ENCODE results near the gene CNTNAP2.
"Not testable (repeated sequence)": the region's sequence is repeated elsewhere in the genome, so short reads cannot be mapped to it uniquely, and the experiment has no call there.

Gene CNTNAP2

DNA sequence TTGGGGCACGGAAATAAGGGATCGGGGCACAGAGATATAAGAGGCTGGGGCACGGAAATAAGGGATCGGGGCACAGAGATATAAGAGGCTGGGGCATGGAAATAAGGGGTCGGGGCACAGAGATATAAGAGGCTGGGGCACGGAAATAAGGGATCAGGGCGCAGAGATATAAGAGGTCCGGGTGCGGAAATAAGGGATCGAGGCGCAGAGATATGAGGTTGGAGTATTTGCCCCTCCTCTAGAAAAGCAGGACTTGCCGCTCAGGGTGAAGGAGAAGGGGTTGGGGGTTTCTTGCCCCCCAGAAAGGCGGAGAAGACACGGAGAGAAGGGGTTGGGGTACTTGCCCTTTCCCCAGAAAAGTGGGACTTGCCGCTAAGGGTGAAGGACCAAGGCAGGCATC, 131.4 kb downstream of the CNTNAP2 start:
- not testable (repeated sequence) for H3K27ac ChIP-seq (ENCODE audit: low read depth, low read length); H3K36me3 ChIP-seq (ENCODE audit: control insufficient read depth, insufficient read depth, low read length); H3K4me3 ChIP-seq (ENCODE audit: low read length); H3K4me1 ChIP-seq (ENCODE audit: control insufficient read depth, insufficient read depth, low read length); H3K9ac ChIP-seq (ENCODE audit: low read length); H3K27me3 ChIP-seq (ENCODE audit: control insufficient read depth, insufficient read depth, low read length)

DNA sequence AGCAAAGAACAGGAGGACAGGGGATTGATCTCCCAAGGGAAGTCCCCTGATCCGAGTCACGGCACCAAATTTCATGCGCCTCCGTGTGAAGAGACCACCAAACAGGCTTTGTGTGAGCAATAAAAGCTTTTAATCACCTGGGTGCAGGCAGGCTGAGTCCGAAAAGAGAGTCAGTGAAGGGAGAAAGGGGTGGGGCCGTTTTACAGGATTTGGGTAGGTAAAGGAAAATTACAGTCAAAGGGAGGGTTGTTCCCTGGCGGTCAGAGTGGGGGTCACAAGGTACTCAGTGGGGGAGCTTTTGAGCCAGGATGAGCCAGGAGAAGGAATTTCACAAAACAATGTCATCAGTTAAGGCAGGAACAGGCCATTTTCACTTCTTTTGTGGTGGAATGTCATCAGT, 132.1 kb downstream of the CNTNAP2 start:
- H3K36me3 ChIP-seq (ENCODE audit: control insufficient read depth, insufficient read depth, low read length); H3K4me1 ChIP-seq (ENCODE audit: control insufficient read depth, insufficient read depth, low read length); H3K4me3 ChIP-seq (ENCODE audit: low read length): not testable (repeated sequence)

DNA sequence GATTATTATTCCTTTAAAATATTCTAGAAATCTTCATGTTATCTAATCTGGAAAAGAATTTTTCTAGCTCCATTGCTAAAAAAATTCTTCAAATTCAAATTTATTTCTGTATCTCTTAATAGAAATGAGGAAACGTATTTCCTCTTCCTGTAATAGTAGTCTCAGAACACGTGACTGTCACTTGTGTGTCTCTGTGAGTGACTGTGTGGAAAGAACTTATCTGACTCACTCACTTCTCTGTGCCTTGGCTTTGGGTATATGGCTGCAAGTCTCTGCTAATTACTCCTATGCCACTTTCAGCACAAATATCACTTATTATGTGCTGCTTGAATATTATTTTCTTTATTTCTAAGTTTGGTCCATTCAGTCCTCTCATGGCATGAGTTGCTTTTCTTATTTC, 132.7 kb downstream of the CNTNAP2 start:
- H3K9ac ChIP-seq (ENCODE audit: low read length) = no peak overlapping the region
- no peaks in the 10 kb centered on the region for H3K4me1 ChIP-seq (ENCODE audit: control insufficient read depth, insufficient read depth, low read length)
- no peaks in the 10 kb centered on the region for H3K27me3 ChIP-seq (ENCODE audit: control insufficient read depth, insufficient read depth, low read length)
- no peaks in the 10 kb centered on the region for H3K36me3 ChIP-seq (ENCODE audit: control insufficient read depth, insufficient read depth, low read length)
- no peak overlapping the region for H3K4me3 ChIP-seq (ENCODE audit: low read length)
- no peak overlapping the region for H3K27ac ChIP-seq (ENCODE audit: low read depth, low read length)

More for the DNA sequence above, 132.1 kb downstream of the CNTNAP2 start:
- H3K27me3 ChIP-seq (ENCODE audit: control insufficient read depth, insufficient read depth, low read length); H3K27ac ChIP-seq (ENCODE audit: low read depth, low read length); H3K9ac ChIP-seq (ENCODE audit: low read length): not testable (repeated sequence)

DNA sequence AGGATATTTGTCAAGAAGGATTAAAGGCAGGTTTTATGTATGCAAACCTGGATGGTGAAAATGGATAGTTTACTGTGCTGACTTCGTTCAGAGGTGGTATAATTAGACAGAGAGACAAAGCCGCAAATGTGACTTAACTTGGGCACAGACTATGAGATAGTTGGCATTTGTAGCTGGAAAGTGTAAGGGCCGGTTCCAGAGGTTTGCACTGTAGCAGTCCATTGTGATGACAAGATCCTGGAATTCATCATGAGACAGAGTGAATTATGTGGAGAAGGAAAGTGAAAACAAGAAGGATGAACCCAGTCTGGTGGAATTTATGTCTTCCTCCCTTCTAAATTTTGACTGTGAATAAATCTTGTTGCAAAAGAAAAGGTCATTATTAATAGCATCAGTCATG, 139.0 kb downstream of the CNTNAP2 start:
- no peaks in the 10 kb centered on the region for H3K4me1 ChIP-seq (ENCODE audit: control insufficient read depth, insufficient read depth, low read length)
- no peak overlapping the region for H3K9ac ChIP-seq (ENCODE audit: low read length)
- H3K27me3 ChIP-seq (ENCODE audit: control insufficient read depth, insufficient read depth, low read length) = no peaks in the 10 kb centered on the region

DNA sequence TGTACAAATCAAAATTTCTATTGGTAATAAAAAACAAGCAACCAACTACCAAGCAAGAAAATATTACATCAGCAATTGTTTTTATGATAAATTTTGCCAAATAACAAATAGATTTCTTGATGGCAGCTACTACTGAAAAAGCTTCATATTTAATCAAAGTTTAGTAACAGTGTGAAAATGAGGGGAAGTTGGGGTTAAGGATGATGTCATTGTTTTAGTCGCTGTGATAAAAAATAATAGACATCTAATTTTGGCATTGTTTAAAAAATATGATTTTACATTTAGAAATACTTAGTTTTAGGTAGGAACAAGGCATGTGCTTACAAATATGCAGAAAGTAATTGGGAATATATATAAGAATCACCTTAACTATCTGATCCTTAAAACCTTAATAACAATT, 145.9 kb downstream of the CNTNAP2 start:
- no peaks in the 10 kb centered on the region for H3K36me3 ChIP-seq (ENCODE audit: control insufficient read depth, insufficient read depth, low read length)
- no peak overlapping the region for H3K4me3 ChIP-seq (ENCODE audit: low read length)
- no peaks in the 10 kb centered on the region for H3K4me1 ChIP-seq (ENCODE audit: control insufficient read depth, insufficient read depth, low read length)
- H3K9ac ChIP-seq (ENCODE audit: low read length) = no peak overlapping the region
- H3K27ac ChIP-seq (ENCODE audit: low read depth, low read length) = no peak overlapping the region
- no peaks in the 10 kb centered on the region for H3K27me3 ChIP-seq (ENCODE audit: control insufficient read depth, insufficient read depth, low read length)

More for the DNA sequence above, 139.0 kb downstream of the CNTNAP2 start:
- no peak overlapping the region for H3K4me3 ChIP-seq (ENCODE audit: low read length)
- no peak overlapping the region for H3K27ac ChIP-seq (ENCODE audit: low read depth, low read length)
- H3K36me3 ChIP-seq (ENCODE audit: control insufficient read depth, insufficient read depth, low read length) = no peaks in the 10 kb centered on the region

DNA sequence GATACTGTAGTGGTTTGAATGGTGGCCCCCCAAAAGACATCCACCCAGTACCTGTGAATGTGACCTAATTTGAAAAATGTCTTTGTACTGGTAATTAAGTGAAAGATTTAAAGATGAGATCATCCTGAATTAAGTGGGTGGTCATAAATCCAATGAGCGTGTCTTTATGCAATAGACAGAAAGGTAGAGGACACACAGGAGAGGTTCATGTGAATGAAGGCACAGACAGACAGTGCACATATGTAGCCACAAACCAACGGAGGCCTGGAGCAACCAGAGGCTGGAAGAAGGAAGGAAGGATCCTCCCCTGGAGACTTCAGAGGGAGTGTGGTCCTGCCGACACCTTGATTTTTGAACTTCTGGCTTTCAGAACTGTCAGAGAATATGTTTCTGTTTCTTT, 160.3 kb downstream of the CNTNAP2 start:
- H3K27me3 ChIP-seq (ENCODE audit: control insufficient read depth, insufficient read depth, low read length) = no peaks in the 10 kb centered on the region
- no peaks in the 10 kb centered on the region for H3K4me1 ChIP-seq (ENCODE audit: control insufficient read depth, insufficient read depth, low read length)
- H3K36me3 ChIP-seq (ENCODE audit: control insufficient read depth, insufficient read depth, low read length) = no peaks in the 10 kb centered on the region
- no peak overlapping the region for H3K4me3 ChIP-seq (ENCODE audit: low read length)
- no peak overlapping the region for H3K9ac ChIP-seq (ENCODE audit: low read length)
- H3K27ac ChIP-seq (ENCODE audit: low read depth, low read length) = no peak overlapping the region

DNA sequence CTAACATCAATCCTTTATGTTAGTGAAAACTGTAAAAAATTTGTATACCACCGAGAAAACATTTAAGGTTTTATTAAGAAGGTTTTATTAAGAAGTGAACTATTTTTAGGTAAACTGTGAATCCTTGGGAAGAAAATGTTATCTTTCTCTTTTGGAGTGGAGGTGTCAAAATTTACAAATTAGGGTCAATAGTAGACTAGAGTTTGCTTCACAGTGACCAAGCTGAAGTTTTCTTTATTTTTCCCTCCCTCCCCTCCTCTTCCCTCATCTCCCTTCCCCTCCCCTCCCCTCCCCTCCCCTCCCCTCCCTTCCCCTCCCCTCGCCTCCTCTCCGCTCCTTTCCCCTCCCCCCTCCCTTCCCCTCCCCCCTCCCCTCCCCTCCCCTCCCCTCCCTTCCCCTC, 168.8 kb downstream of the CNTNAP2 start:
- H3K27me3 ChIP-seq (ENCODE audit: control insufficient read depth, insufficient read depth, low read length) = no peaks in the 10 kb centered on the region
- H3K4me3 ChIP-seq (ENCODE audit: low read length) = no peak overlapping the region
- no peaks in the 10 kb centered on the region for H3K36me3 ChIP-seq (ENCODE audit: control insufficient read depth, insufficient read depth, low read length)
- no peak overlapping the region for H3K9ac ChIP-seq (ENCODE audit: low read length)
- H3K27ac ChIP-seq (ENCODE audit: low read depth, low read length) = no peak overlapping the region
- no peaks in the 10 kb centered on the region for H3K4me1 ChIP-seq (ENCODE audit: control insufficient read depth, insufficient read depth, low read length)

DNA sequence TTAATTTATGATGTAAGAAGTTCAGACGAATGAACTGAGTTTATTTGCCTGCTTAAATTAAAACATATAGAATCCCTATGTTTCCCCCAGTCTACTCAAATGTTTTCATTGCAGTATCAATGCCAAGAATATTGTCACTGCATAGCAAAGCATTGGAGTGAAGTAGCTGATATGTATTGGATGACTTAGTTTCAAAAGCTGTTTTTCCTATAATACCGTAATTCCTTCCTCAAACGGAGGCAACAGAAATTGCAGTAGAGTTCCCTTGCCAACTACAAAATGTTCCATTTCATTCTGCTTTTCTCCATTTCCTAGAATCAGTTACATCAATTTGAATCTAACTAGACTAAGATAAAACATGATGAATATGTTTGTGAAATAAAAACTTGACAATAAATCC, 174.1 kb downstream of the CNTNAP2 start:
- no peaks in the 10 kb centered on the region for H3K36me3 ChIP-seq (ENCODE audit: control insufficient read depth, insufficient read depth, low read length)
- H3K9ac ChIP-seq (ENCODE audit: low read length) = no peak overlapping the region
- H3K4me3 ChIP-seq (ENCODE audit: low read length) = no peak overlapping the region
- no peaks in the 10 kb centered on the region for H3K4me1 ChIP-seq (ENCODE audit: control insufficient read depth, insufficient read depth, low read length)
- H3K27me3 ChIP-seq (ENCODE audit: control insufficient read depth, insufficient read depth, low read length) = no peaks in the 10 kb centered on the region
- no peak overlapping the region for H3K27ac ChIP-seq (ENCODE audit: low read depth, low read length)

DNA sequence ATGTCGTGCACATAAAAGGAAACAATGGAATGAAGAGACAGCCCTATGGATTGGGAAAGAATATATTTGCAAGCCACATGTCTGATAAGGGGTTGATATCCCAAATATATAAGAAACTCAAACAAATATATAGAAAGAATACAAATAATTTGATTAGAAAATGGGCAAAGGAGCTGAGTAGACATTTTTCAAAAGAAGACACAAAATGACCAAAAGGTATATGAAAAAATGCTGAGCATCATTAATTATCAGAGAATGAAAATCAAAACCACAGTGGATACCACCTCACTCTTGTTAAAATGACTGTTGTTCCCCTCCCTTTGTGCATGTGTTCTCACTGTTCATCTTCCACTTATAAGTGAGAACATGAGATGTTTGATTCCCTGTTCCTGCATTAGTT, 175.3 kb downstream of the CNTNAP2 start:
- Histone ChIP-seq H3K27ac (ENCODE audit: low read depth, low read length) (no peak overlapping the region), H3K9ac (ENCODE audit: low read length) (no peak overlapping the region), H3K4me3 (ENCODE audit: low read length) (no peak overlapping the region), H3K4me1 (ENCODE audit: control insufficient read depth, insufficient read depth, low read length) (no peaks in the 10 kb centered on the region), H3K36me3 (ENCODE audit: control insufficient read depth, insufficient read depth, low read length) (no peaks in the 10 kb centered on the region), H3K27me3 (ENCODE audit: control insufficient read depth, insufficient read depth, low read length) (no peaks in the 10 kb centered on the region)

DNA sequence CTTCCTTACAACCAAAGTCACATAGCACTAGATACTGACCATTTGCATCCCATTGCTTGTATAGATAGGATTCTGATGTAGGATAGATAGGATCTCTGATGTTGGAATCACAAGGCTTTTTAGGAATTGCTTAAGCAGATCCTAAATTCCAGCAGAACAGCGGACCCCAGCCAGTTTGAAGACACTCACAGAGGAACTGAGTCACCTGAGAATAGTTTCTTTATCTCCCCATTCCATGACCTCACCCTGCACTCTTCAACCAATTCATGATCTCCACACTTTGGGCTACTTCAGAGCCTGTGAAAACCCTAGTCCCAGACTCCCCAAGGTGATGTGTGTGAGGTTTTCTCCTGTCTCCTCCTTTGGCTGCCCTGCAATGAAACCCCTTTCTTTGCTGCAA, 179.4 kb downstream of the CNTNAP2 start:
- H3K36me3 ChIP-seq (ENCODE audit: control insufficient read depth, insufficient read depth, low read length) = no peaks in the 10 kb centered on the region
- H3K4me1 ChIP-seq (ENCODE audit: control insufficient read depth, insufficient read depth, low read length) = no peaks in the 10 kb centered on the region
- no peak overlapping the region for H3K4me3 ChIP-seq (ENCODE audit: low read length)
- no peak overlapping the region for H3K27ac ChIP-seq (ENCODE audit: low read depth, low read length)
- no peak overlapping the region for H3K9ac ChIP-seq (ENCODE audit: low read length)
- H3K27me3 ChIP-seq (ENCODE audit: control insufficient read depth, insufficient read depth, low read length) = no peaks in the 10 kb centered on the region

DNA sequence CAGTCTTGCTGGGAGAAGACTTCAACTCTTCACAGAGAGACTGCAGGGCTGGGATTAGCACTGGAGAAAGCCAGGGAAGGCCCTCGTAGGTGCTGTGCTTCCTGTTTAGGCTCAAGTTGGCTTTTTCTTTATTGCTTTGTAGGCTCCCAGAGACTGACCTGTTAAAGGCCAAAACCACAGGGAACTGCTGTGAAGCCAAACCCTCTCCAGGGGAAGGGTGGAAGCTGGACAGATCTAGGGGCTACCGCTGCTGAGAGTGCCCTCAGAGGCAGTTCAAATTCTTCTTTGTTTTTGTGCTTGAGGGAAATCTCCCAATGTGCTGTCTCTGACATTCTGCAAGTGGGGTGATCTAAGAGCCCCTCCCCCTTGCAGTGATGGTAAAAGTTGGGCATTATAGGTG, 198.4 kb downstream of the CNTNAP2 start:
- no peaks in the 10 kb centered on the region for H3K4me1 ChIP-seq (ENCODE audit: control insufficient read depth, insufficient read depth, low read length)
- no peak overlapping the region for H3K4me3 ChIP-seq (ENCODE audit: low read length)
- no peaks in the 10 kb centered on the region for H3K27me3 ChIP-seq (ENCODE audit: control insufficient read depth, insufficient read depth, low read length)
- no peak overlapping the region for H3K9ac ChIP-seq (ENCODE audit: low read length)
- no peaks in the 10 kb centered on the region for H3K36me3 ChIP-seq (ENCODE audit: control insufficient read depth, insufficient read depth, low read length)
- no peak overlapping the region for H3K27ac ChIP-seq (ENCODE audit: low read depth, low read length)

DNA sequence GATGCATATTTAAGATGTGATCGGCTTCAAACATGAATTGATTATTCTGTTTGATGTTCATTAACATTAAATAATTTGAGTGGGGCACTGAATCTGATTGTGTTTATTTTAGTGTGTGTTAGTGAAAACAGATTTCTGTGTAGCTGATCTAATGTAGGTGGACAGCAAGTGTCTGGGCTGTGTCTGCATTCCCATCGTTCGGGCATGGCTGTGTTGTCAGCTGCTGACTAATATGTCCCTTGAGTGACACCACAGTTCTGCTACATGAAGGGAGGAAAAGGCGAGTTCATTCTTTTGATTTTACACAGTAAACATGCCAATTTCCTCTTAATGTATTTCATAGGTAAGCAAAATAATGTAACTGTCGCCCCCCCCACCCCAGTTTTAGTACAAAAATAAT, 203.0 kb downstream of the CNTNAP2 start:
- H3K4me3 ChIP-seq (ENCODE audit: low read length) = no peak overlapping the region

DNA sequence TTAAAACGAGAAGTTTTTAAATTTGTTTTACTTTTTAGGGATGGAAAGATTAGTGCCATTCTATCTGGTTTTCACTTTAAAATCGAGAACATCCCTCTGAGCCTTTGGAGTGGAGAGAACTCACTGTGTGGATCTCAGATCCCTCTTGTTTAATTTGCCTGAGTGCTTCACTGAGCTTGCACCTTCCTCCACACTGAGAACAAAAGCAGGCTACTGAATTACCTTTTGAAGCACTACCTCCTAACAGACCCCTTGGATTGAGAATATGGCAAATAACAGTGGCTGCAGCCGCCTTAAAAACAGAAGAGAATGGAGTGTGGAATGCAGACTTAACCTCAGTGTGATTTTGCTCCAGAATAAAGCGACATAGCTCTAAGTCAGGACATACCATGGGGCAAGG, 204.7 kb downstream of the CNTNAP2 start:
- Histone ChIP-seq H3K9ac (ENCODE audit: low read length) (no peak overlapping the region), H3K27me3 (ENCODE audit: control insufficient read depth, insufficient read depth, low read length) (no peaks in the 10 kb centered on the region), H3K27ac (ENCODE audit: low read depth, low read length) (no peak overlapping the region)

More for the DNA sequence above, 203.0 kb downstream of the CNTNAP2 start:
- no peaks in the 10 kb centered on the region for H3K4me1 ChIP-seq (ENCODE audit: control insufficient read depth, insufficient read depth, low read length)
- no peaks in the 10 kb centered on the region for H3K27me3 ChIP-seq (ENCODE audit: control insufficient read depth, insufficient read depth, low read length)
- H3K9ac ChIP-seq (ENCODE audit: low read length) = no peak overlapping the region
- H3K27ac ChIP-seq (ENCODE audit: low read depth, low read length) = no peak overlapping the region
- no peaks in the 10 kb centered on the region for H3K36me3 ChIP-seq (ENCODE audit: control insufficient read depth, insufficient read depth, low read length)

DNA sequence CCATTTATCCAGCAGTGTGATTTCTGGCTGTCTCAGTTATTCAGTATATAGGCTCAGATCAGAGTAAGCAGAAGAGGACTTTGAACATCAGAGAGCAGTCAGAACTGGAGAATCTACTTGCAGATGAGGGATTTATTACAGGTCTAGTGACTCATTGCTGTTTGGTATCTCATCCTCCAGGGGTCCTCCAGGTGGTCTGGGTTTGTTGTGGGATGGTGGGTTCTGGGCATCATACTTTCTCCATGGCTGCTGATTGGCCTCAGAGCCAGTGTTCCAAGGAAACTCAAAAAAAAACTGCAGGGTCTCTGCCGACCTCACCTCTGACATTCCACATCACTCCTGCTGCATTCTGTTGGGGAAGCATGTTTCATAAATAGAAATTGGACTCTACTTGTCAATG, 214.8 kb downstream of the CNTNAP2 start:
- H3K36me3 ChIP-seq (ENCODE audit: control insufficient read depth, insufficient read depth, low read length) = no peaks in the 10 kb centered on the region
- H3K9ac ChIP-seq (ENCODE audit: low read length) = no peak overlapping the region
- H3K4me1 ChIP-seq (ENCODE audit: control insufficient read depth, insufficient read depth, low read length) = no peaks in the 10 kb centered on the region

More for the DNA sequence above, 204.7 kb downstream of the CNTNAP2 start:
- H3K36me3 ChIP-seq (ENCODE audit: control insufficient read depth, insufficient read depth, low read length) = no peaks in the 10 kb centered on the region
- H3K4me1 ChIP-seq (ENCODE audit: control insufficient read depth, insufficient read depth, low read length) = no peaks in the 10 kb centered on the region
- no peak overlapping the region for H3K4me3 ChIP-seq (ENCODE audit: low read length)

More for the DNA sequence above, 214.8 kb downstream of the CNTNAP2 start:
- Histone ChIP-seq H3K4me3 (ENCODE audit: low read length) (no peak overlapping the region), H3K27me3 (ENCODE audit: control insufficient read depth, insufficient read depth, low read length) (no peaks in the 10 kb centered on the region), H3K27ac (ENCODE audit: low read depth, low read length) (no peak overlapping the region)
